Trophoblast cell (in vitro differentiated cells and primary cell): Measurements from ENCODE around the gene SSR3.

Experiments
- DNase-seq, 2 donors: peaks; one replicate each; pipeline ENCODE4 v3.0.0-alpha.2; 2016
- H2AFZ ChIP-seq: 2 replicates; pipeline ENCODE4 v1.6.1; 2013; ENCODE audit warnings: low read length, moderate library complexity, mild to moderate bottlenecking; ENCODE audit not compliant: insufficient read depth, poor library complexity
- H2AK5ac ChIP-seq: 2 replicates; pipeline ENCODE4 v1.6.1; 2013; ENCODE audit warnings: mild to moderate bottlenecking, low read length
- H2BK120ac ChIP-seq: 2 replicates; pipeline ENCODE4 v1.6.1; 2013; ENCODE audit warnings: low read length, mild to moderate bottlenecking, moderate library complexity; ENCODE audit not compliant: insufficient read depth, poor library complexity
- H2BK12ac ChIP-seq: 2 replicates; pipeline ENCODE4 v1.6.1; 2013; ENCODE audit warnings: mild to moderate bottlenecking, low read length, moderate library complexity
- H2BK5ac ChIP-seq: 2 replicates; pipeline ENCODE4 v1.6.1; 2013; ENCODE audit warnings: low read length, low read depth, moderate library complexity, mild to moderate bottlenecking; ENCODE audit not compliant: poor library complexity
- H3K14ac ChIP-seq: 2 replicates; pipeline ENCODE4 v1.6.1; 2013; ENCODE audit warnings: mild to moderate bottlenecking, low read length
- H3K18ac ChIP-seq: 2 replicates; pipeline ENCODE4 v1.6.1; 2013; ENCODE audit warnings: mild to moderate bottlenecking, low read length
- H3K23ac ChIP-seq: 2 replicates; pipeline ENCODE4 v1.6.1; 2013; ENCODE audit warnings: low read length
- H3K27ac ChIP-seq: 2 replicates; pipeline ENCODE4 v1.5.1; 2013; ENCODE audit warnings: low read depth, mild to moderate bottlenecking, inconsistent platforms, low read length, moderate library complexity
- H3K27me3 ChIP-seq: 2 replicates; pipeline ENCODE4 v1.6.1; 2013; ENCODE audit warnings: inconsistent platforms, mild to moderate bottlenecking, low read length, moderate library complexity; ENCODE audit not compliant: insufficient read depth
- H3K36me3 ChIP-seq, 2 experiments: 1 replicate in 1 of 2; 2 replicates in 1 of 2; pipeline ENCODE4 v1.6.1; 2013; ENCODE audit warnings: low read length in 2 of 2, mild to moderate bottlenecking in 2 of 2, moderate library complexity in 1 of 2; ENCODE audit not compliant: insufficient read depth in 2 of 2, control insufficient read depth in 1 of 2
- H3K4ac ChIP-seq: 2 replicates; pipeline ENCODE4 v1.6.1; 2013; ENCODE audit warnings: low read depth, mild to moderate bottlenecking, low read length, moderate library complexity
- H3K4me1 ChIP-seq, 2 experiments: 1 replicate in 1 of 2; 2 replicates in 1 of 2; pipeline ENCODE4 v1.6.1; 2013; ENCODE audit warnings: low read length in 2 of 2, mild to moderate bottlenecking in 2 of 2, moderate library complexity in 1 of 2; ENCODE audit not compliant: insufficient read depth in 2 of 2, control insufficient read depth in 1 of 2
- H3K4me2 ChIP-seq: 2 replicates; pipeline ENCODE4 v1.6.1; 2013; ENCODE audit warnings: inconsistent platforms, mild to moderate bottlenecking, low read length, moderate library complexity
- H3K4me3 ChIP-seq: 2 replicates; pipeline ENCODE4 v1.5.1; 2013; ENCODE audit warnings: mild to moderate bottlenecking, low read depth, low read length, inconsistent platforms
- H3K79me1 ChIP-seq: one replicate; pipeline ENCODE4 v1.6.1; 2013; ENCODE audit warnings: low read length
- H3K79me2 ChIP-seq: 2 replicates; pipeline ENCODE4 v1.6.1; 2013; ENCODE audit warnings: low read length, mild to moderate bottlenecking; ENCODE audit not compliant: control insufficient read depth, insufficient read depth, poor library complexity
- H3K9ac ChIP-seq: 2 replicates; pipeline ENCODE4 v1.6.1; 2013; ENCODE audit warnings: mild to moderate bottlenecking, low read length
- H3K9me3 ChIP-seq: 2 replicates; pipeline ENCODE4 v1.6.1; 2013; ENCODE audit warnings: low read depth, mild to moderate bottlenecking, control low read depth, inconsistent platforms, low read length; ENCODE audit not compliant: insufficient read depth
- H4K12ac ChIP-seq: 2 replicates; pipeline ENCODE4 v1.6.1; 2013; ENCODE audit warnings: low read depth, mild to moderate bottlenecking, low read length, moderate library complexity
- H4K8ac ChIP-seq: 2 replicates; pipeline ENCODE4 v1.6.1; 2013; ENCODE audit warnings: low read depth, mild to moderate bottlenecking, low read length, moderate library complexity
- H4K91ac ChIP-seq: one replicate; pipeline ENCODE4 v1.6.1; 2013; ENCODE audit warnings: low read depth, mild to moderate bottlenecking, low read length, moderate library complexity
- WGBS: extraction: QIAGEN DNeasy Blood & Tissue Kit; methylation state at CpG from one replicate; pipeline ENCODE4 v1.1.7; 2013; ENCODE audit warnings: missing lambda C conversion rate; ENCODE audit not compliant: insufficient read length, insufficient coverage; ENCODE audit errors: extremely low coverage; 5-methylcytosine and 5-hydroxymethylcytosine counted together

The SSR3 gene

GRCh38 chr3:156586905-156587759 is 32.2 kb upstream of the SSR3 start:
- no peak overlapping the region for H4K91ac ChIP-seq
- DNase-seq: peak in 1 of 2 donors; percentile 26
- H3K9me3 ChIP-seq: no peaks in the 10 kb centered on the region
- no peak overlapping the region for H2AK5ac ChIP-seq
- no peaks in the 10 kb centered on the region for H3K79me1 ChIP-seq
- no peak overlapping the region for H3K14ac ChIP-seq
- no peaks in the 10 kb centered on the region for H3K36me3 ChIP-seq
- H4K8ac ChIP-seq: no peak overlapping the region
- no peak overlapping the region for H3K23ac ChIP-seq
- no peak overlapping the region for H3K4me3 ChIP-seq
- H3K4ac ChIP-seq: no peak overlapping the region
- no peak overlapping the region for H2BK120ac ChIP-seq
- no peaks in the 10 kb centered on the region for H3K27me3 ChIP-seq
- H2AFZ ChIP-seq: no peak overlapping the region
- no peak overlapping the region for H3K18ac ChIP-seq
- H2BK5ac ChIP-seq: no peak overlapping the region
- no peak overlapping the region for H3K4me2 ChIP-seq
- no peak overlapping the region for H3K9ac ChIP-seq
- no peak overlapping the region for H2BK12ac ChIP-seq
- H3K79me2 ChIP-seq: no peaks in the 10 kb centered on the region
- no peaks in the 10 kb centered on the region for H3K4me1 ChIP-seq
- no peak overlapping the region for H4K12ac ChIP-seq
- WGBS: no CpG with 5 or more reads among the region's 5 CpGs
- H3K27ac ChIP-seq: no peak overlapping the region

- DNase-seq: no peak
- Histone ChIP-seq H3K18ac (no peak overlapping the region), H2BK120ac (no peak overlapping the region), H4K91ac (no peak overlapping the region), H3K4me3 (no peak overlapping the region), H3K9ac (no peak overlapping the region), H3K36me3 (no peaks in the 10 kb centered on the region), H3K23ac (no peak overlapping the region), H3K27me3 (no peaks in the 10 kb centered on the region), H3K79me2 (no peaks in the 10 kb centered on the region), H4K12ac (no peak overlapping the region), H3K4me2 (no peak overlapping the region), H3K4me1 (no peaks in the 10 kb centered on the region), H2BK5ac (no peak overlapping the region), H3K27ac (no peak overlapping the region), H2AK5ac (no peak overlapping the region), H4K8ac (no peak overlapping the region), H2BK12ac (no peak overlapping the region), H3K79me1 (no peaks in the 10 kb centered on the region), H3K9me3 (no peaks in the 10 kb centered on the region), H3K14ac (no peak overlapping the region), H3K4ac (no peak overlapping the region), H2AFZ (no peak overlapping the region)
Measured at GRCh38 chr3:156583469-156583868, 28.6 kb upstream of the SSR3 start.

- Histone ChIP-seq H3K18ac (no peak overlapping the region), H3K79me2 (no peaks in the 10 kb centered on the region), H4K8ac (no peak overlapping the region), H2AFZ (no peak overlapping the region), H2BK5ac (no peak overlapping the region), H3K14ac (no peak overlapping the region), H3K4ac (no peak overlapping the region), H2AK5ac (no peak overlapping the region), H3K9me3 (no peaks in the 10 kb centered on the region), H3K36me3 (no peaks in the 10 kb centered on the region), H4K12ac (no peak overlapping the region), H3K27ac (no peak overlapping the region), H3K4me2 (no peak overlapping the region), H3K4me1 (no peaks in the 10 kb centered on the region), H3K23ac (no peak overlapping the region), H3K79me1 (no peaks in the 10 kb centered on the region), H3K9ac (no peak overlapping the region), H3K27me3 (no peaks in the 10 kb centered on the region), H2BK120ac (no peak overlapping the region), H2BK12ac (no peak overlapping the region), H3K4me3 (no peak overlapping the region), H4K91ac (no peak overlapping the region)
- no peak for DNase-seq
- WGBS: no CpG with 5 or more reads among the region's 4 CpGs
Measured at GRCh38 chr3:156582532-156583183, 27.7 kb upstream of the SSR3 start.

- Histone ChIP-seq H3K4me1 (no peaks in the 10 kb centered on the region), H2BK5ac (no peak overlapping the region), H3K18ac (no peak overlapping the region)
Measured at GRCh38 chr3:156581954-156582353, 27.0 kb upstream of the SSR3 start.

More at GRCh38 chr3:156581954-156582353, 27.0 kb upstream of the SSR3 start:
- Histone ChIP-seq H3K79me1 (no peaks in the 10 kb centered on the region), H4K8ac (no peak overlapping the region), H3K4ac (no peak overlapping the region), H2BK12ac (no peak overlapping the region), H3K27ac (no peak overlapping the region), H3K79me2 (no peaks in the 10 kb centered on the region), H2AFZ (no peak overlapping the region), H3K23ac (no peak overlapping the region), H3K14ac (no peak overlapping the region), H4K12ac (no peak overlapping the region), H3K4me3 (no peak overlapping the region), H2BK120ac (no peak overlapping the region), H3K9me3 (no peaks in the 10 kb centered on the region), H4K91ac (no peak overlapping the region), H3K36me3 (no peaks in the 10 kb centered on the region), H3K27me3 (no peaks in the 10 kb centered on the region), H3K9ac (no peak overlapping the region), H3K4me2 (no peak overlapping the region), H2AK5ac (no peak overlapping the region)
- DNase-seq: no peak
